BE2C (cell line): Measurements from ENCODE around the gene GLT6D1.

Experiments
- DNase-seq: peaks from one replicate; pipeline ENCODE4 v3.0.0-alpha.2; 2020
- H3K27me3 ChIP-seq: fragments of 250-450 bp; sonication (Bioruptor Pico); 2 replicates; pipeline ENCODE4 v1.5.1; 2020; ENCODE audit warnings: mild to moderate bottlenecking
- H3K36me3 ChIP-seq: fragments of 250-450 bp; sonication (Bioruptor Pico); 2 replicates; pipeline ENCODE4 v1.5.1; 2020; ENCODE audit warnings: mild to moderate bottlenecking
- H3K4me1 ChIP-seq: fragments of 250-450 bp; sonication (Bioruptor Pico); 2 replicates; pipeline ENCODE4 v1.5.1; 2020
- H3K4me3 ChIP-seq: 2 replicates; pipeline ENCODE4 v1.5.1; 2011; ENCODE audit warnings: low read depth, low read length
- H3K9me3 ChIP-seq: fragments of 250-450 bp; sonication (Bioruptor Pico); 2 replicates; pipeline ENCODE4 v1.5.1; 2020
- CTCF ChIP-seq: IDR thresholded peaks from 2 replicates; pipeline ENCODE4 v1.5.1; 2012; ENCODE audit warnings: mild to moderate bottlenecking, low read depth, low read length

GLT6D1 gene

DNA sequence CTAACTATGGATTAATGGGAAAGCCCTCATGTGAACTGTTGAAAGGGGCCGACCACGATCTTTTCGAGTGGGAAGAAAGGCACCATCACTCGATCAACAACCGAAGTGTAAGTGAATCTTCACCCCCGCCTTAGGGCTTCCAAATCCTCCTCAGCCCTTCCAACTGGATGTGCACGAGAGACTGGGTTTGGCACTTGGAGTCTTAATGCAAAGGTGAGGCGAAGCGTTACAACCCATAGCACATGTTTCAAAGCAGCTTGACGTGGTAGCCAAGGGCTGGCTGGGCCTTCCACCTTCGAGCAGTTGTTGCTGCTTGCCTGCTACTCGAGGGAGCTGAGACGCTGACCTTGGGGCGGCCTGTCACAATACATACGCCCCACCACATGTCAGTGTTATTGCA lies 18.1 kb upstream of the GLT6D1 start:
- H3K4me3 ChIP-seq, result no peak overlapping the region
- no peaks in the 10 kb centered on the region for H3K9me3 ChIP-seq
- H3K27me3 ChIP-seq, result no peaks in the 10 kb centered on the region
- H3K36me3 ChIP-seq, result no peaks in the 10 kb centered on the region
- TF ChIP-seq CTCF, result no peak
- no peak for DNase-seq
- H3K4me1 ChIP-seq, result peaks cover 7% of the 10 kb centered on the region

DNA sequence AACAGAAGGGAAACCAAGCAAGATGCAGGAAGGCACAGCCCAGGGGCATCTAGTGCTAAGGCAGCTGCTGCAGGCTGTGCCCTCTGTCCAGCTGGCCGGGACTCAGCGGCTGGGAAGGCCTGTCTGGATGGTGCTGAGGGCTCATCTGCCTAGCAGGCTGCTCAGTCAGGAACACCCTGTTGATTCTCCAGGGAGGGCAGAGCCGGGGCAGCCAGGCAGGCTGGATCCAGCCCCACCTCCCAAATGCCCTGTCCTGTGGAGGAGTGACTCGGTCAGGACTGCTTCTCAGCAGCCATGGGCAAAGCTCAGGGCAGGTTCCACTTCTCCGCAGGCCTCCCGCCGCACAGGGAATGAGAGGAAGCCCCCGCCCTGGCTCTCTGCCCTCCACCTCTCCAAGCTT lies 16.0 kb upstream of the GLT6D1 start:
- 0 out of 2 replicates have a peak, but pooled peaks cover 2% of the 10 kb centered on the region for H3K9me3 ChIP-seq
- no peak for TF ChIP-seq CTCF
- DNase-seq, result no peak
- H3K27me3 ChIP-seq, result no peaks in the 10 kb centered on the region
- H3K4me1 ChIP-seq, result no peaks in the 10 kb centered on the region
- no peaks in the 10 kb centered on the region for H3K36me3 ChIP-seq
- no peak overlapping the region for H3K4me3 ChIP-seq

DNA sequence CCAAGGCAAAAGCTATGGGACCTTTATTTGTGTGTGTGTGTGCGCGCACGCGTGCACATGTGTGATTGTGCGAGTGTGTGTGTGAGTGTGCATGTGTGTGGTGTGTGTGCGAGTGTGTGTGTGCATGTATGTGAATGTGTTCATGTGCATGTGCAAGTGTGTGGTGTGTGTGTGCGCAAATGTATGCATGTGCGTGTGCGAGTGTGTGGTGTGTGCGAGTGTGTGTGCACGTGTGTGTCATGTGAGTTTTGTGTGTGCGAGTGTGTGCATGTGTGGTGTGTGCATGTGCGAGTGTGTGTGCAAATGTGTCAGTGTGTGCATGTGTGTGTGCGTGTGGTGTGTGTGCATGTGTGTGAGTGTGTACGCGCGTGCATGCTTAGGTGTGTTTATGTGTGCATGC lies 11.1 kb upstream of the GLT6D1 start:
- H3K4me1 ChIP-seq, result no peaks in the 10 kb centered on the region
- DNase-seq, result no peak
- H3K36me3 ChIP-seq, result no peaks in the 10 kb centered on the region
- no peak for TF ChIP-seq CTCF
- peaks cover 3% of the 10 kb centered on the region; the same call in 1 of the 2 replicates for H3K9me3 ChIP-seq
- no peak overlapping the region for H3K4me3 ChIP-seq
- no peaks in the 10 kb centered on the region for H3K27me3 ChIP-seq

DNA sequence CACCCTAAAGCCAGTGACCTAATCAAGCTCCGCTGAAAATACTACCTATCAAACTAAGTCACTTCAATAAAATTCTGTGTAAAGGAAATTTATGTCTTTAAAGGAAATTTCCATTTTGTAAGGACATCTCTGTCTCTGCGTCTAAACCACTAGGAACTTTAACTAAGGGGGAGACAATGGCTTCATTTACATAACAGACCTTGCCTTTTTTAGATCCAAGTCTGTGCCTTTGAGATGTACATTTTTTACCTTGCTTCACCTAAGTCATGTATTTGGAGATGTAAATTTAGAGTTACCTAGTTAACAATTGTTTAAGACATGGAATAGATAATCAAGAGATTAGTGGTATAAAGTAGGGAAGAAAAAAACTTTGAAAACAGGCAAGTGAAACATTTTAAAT lies 10.2 kb upstream of the GLT6D1 start:
- Histone ChIP-seq H3K4me3 (no peak overlapping the region), H3K27me3 (no peaks in the 10 kb centered on the region), H3K9me3 (peaks cover 3% of the 10 kb centered on the region; the same call in 1 of the 2 replicates), H3K36me3 (no peaks in the 10 kb centered on the region), H3K4me1 (no peaks in the 10 kb centered on the region)
- DNase-seq, result no peak
- TF ChIP-seq CTCF, result no peak

DNA sequence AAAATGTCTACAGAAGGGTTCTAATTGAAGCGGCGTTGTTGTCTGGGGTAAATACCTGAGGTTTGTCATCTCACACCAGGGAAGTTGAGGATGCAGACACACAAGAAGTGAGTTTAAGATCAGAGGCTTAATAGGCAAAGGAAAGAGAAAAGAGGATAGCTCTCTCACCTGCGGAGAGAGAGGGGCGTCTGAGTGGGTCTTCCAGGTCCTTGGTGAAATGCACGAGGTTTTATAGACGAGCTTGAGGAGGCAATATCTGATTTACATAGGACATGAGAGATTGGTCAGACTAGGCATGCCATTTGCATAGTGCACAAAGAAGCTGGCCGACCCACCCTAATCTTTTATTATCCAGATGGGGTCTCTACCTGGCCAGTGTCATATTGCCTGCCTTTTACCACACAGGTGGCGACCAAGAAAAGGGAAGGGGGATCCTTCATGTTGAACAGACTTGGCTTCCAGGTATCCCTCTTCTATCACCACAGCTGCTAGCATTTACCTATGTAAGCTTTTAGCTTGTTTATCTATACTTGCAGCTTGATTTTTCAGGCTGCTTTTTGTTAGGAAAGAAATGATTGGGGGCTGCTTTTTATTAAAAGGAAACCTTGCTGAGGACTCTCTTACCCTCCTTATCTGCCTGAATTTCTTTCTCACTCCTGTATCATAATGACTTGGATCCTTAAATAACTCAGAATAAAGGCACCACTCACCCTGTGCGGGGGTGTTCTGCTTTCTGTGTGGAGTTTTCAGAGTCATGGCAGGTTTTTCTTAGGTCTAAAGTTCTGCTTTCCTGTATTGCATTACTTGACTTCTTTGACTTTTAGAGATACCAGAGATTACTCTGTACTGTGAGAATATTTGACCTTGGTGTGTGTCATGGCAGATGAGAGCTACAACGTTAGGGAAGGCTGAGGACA lies 9.4 kb upstream of the GLT6D1 start:
- H3K4me1 ChIP-seq, result no peaks in the 10 kb centered on the region
- no peaks in the 10 kb centered on the region for H3K36me3 ChIP-seq
- no peak for DNase-seq
- TF ChIP-seq CTCF, result no peak
- peaks cover 3% of the 10 kb centered on the region; the same call in 1 of the 2 replicates for H3K9me3 ChIP-seq
- no peak overlapping the region for H3K4me3 ChIP-seq
- H3K27me3 ChIP-seq, result no peaks in the 10 kb centered on the region

DNA sequence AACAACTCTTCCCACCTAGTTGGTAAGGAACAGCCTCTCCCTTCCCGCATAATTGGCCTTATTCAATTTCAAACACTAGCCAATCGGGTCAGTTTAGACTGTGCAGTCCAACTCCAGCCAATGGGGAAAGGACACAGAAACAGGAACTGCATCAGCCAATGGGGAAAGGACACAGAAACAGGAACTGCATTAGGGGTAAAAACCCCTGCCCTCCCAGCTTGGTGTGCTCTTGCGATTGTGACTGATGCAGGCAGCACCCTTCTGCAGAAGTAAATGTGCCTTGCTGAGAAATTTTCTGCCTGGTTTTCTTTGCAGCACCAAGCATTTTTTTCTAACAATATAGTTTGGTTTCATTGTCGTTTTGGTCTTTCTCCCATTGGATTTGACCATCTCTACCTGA lies 8.5 kb upstream of the GLT6D1 start:
- no peak for TF ChIP-seq CTCF
- no peak for DNase-seq
- Histone ChIP-seq H3K27me3 (no peaks in the 10 kb centered on the region), H3K36me3 (no peaks in the 10 kb centered on the region), H3K4me3 (no peak overlapping the region), H3K4me1 (no peaks in the 10 kb centered on the region), H3K9me3 (peaks cover 3% of the 10 kb centered on the region; the same call in 1 of the 2 replicates)
